ENCODE data around the gene CD44. TPM values are rescaled to one million over a fixed set of nuclear protein-coding genes. Genes with fewer than 3 reads are reported as not detected.
"Not testable (repeated sequence)": the region's sequence is repeated elsewhere in the genome, so short reads cannot be mapped to it uniquely, and the experiment has no call there.

The CD44 gene
- total RNA-seq, 1 donor from 2014 or later, result 19.6 TPM

DNA sequence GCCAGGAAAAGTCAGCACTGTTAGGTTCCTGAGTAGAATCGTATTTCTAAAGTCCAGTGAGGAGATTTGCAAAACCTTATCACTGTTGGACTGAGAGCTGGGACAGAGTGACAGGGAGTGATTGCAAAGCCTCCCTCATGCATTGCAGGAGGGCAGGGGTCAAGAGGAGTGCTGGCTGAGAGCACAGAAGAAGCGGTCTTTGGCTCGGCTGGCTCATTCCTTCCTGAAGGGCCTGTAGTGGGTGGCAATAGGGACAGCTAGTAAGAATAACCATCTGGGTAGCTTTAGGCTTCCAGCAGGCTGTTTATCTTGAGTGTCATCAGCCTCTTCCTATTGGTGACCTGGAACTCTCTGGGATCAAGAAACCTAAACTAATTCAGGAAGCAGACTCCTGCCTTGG is 53.4 kb downstream of the CD44 start:
- intact Hi-C loops (cut with micrococcal nuclease), result no loop called here
- peak; percentile 62 for DNase-seq
- peak; percentile 98 for ATAC-seq

GRCh38 chr11:35193767-35194166 is 54.8 kb downstream of the CD44 start:
- no peak for DNase-seq
- ATAC-seq, result no peak
- intact Hi-C loops (cut with micrococcal nuclease), result no loop called here

- intact Hi-C loops (cut with micrococcal nuclease), result no loop called here
- DNase-seq (no peak), ATAC-seq (no peak)
Observed at GRCh38 chr11:35197292-35197691, 58.3 kb downstream of the CD44 start.

- no peak for ATAC-seq
- no peak for DNase-seq
- intact Hi-C loops (cut with micrococcal nuclease), result no loop called here
Observed at GRCh38 chr11:35200811-35201341, 61.9 kb downstream of the CD44 start.

DNA sequence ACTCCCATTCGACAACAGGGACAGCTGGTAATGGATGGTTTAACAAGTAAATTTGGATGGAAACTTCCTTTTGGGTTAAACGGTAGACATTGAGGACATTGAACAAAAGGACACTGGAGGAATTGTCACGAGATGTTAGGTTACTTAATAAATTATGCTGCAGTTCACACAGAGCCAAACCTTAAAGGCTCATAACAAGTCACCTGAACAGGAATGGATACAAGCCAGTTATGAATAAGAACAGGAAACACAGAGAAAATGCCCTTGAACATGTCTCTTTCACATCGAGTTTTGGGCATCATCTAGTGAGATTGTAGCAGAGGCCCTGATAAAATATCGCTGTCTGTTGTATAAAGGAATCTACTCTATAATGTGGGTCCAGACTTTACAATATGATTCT is 65.6 kb downstream of the CD44 start:
- DNase-seq (no peak), ATAC-seq (no peak)
- intact Hi-C loops (cut with micrococcal nuclease), result no loop called here

GRCh38 chr11:35206616-35207015 is 67.6 kb downstream of the CD44 start:
- intact Hi-C loops (cut with micrococcal nuclease), result no loop called here
- DNase-seq, result no peak
- no peak for ATAC-seq

DNA sequence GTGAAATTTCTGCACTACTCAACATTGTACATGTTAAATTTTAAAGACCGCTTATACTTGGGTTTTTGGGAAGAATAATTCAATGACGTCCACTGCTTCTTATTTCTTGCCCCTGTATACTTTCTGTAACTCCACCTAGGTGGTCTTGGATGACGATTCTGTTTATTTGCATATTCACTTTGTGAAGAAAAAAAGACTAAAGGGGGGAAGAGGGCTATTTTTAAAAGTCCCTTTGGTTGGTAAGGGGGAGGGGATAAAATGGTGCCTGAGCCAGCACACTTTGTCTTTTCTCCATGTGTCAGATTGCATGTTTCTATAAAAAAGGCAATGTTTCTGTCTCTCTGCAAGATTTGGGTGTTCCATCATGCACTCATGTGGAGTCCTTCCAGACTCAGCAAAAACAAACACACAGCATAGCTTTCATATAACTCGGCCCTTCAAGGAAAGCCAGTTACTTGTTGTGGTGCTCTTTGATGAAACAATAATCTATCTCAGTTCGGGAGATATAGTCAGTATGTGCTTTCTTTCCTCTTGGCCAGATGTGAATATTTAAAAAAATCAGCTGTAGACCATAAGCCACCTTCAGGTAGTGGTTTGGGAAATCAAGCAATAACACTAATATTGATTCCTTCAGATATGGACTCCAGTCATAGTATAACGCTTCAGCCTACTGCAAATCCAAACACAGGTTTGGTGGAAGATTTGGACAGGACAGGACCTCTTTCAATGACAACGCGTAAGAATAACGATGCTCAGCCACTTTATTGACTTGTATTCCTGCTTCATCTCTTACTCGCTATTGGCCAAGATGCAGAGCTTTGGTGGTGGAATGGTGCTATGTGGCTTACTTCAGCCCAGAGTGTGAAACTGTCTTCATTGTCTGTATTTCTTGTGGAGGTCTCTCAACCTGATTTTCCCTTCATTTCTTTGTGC is 68.8 kb downstream of the CD44 start:
- DNase-seq (no peak), ATAC-seq (no peak)
- intact Hi-C loops (cut with micrococcal nuclease), result no loop called here

- ATAC-seq (no peak), DNase-seq (no peak)
- intact Hi-C loops (cut with micrococcal nuclease), result no loop called here
Observed at GRCh38 chr11:35208795-35209194, 69.8 kb downstream of the CD44 start.

DNA sequence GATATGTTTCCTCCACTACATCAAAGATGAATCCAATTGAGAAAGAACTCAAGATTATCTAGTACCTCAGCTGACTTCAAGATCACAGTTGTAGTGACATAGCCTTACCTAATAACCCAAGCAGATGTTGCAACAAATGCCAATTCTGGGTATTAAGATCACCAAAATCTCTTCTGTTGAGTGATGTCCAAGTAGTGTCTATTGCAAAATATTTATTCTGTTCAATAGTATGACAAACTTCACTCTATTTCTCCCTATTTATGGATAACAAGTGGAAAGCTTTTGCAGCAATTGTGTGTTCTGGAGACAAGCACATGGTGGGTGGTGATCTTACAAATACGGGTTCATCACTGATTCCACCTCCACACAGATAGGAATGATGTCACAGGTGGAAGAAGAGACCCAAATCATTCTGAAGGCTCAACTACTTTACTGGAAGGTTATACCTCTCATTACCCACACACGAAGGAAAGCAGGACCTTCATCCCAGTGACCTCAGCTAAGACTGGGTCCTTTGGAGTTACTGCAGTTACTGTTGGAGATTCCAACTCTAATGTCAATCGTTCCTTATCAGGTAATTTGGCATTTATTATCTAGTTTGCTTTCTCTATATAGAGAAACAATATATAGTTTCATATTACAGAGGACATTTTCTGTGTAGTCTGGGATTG is 72.0 kb downstream of the CD44 start:
- intact Hi-C loops (cut with micrococcal nuclease), result no loop called here
- no peak for DNase-seq
- ATAC-seq, result no peak

- intact Hi-C loops (cut with micrococcal nuclease), result no loop called here
- DNase-seq (no peak), ATAC-seq (peak; percentile 50)
Observed at GRCh38 chr11:35211952-35212351, 73.0 kb downstream of the CD44 start.

- DNase-seq (no peak), ATAC-seq (no peak)
- intact Hi-C loops (cut with micrococcal nuclease), result no loop called here
Observed at GRCh38 chr11:35214226-35214770, 75.3 kb downstream of the CD44 start.

DNA sequence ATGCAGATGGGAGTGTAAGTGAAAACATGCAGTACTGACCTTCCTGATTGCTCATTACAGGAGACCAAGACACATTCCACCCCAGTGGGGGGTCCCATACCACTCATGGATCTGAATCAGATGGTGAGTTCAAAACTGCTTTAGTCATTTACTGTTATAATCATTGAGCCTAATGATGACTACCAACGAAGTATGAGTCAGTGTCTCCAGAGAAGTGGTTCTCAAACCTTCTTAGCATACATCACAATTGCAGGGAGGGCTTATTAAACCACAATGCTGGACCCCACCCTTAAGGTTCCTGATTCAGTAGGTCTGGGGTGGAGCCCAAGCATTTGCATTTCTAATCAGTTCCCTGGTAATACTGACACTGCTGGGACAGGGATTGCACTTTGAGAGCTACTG is 75.8 kb downstream of the CD44 start:
- DNase-seq (no peak), ATAC-seq (no peak)
- intact Hi-C loops (cut with micrococcal nuclease), result no loop called here

DNA sequence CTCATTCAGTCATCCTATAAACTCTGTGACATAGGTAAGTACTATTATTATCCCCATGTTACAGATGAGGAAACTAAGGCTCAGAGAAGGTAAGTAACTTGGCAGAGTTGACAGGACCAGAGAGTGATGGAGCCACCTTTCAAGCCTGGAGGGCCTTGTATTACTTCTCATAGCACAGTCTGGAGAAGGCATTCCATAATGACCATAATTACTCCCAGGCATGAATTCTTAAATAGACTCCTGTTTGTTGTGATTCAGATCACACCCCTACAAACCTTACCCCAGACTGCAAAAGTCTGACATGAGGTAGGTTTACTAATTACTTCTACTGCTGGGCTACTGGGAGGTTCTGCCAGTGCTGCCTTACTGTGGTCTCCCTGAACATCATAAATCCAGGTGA is 77.0 kb downstream of the CD44 start:
- DNase-seq, result no peak
- intact Hi-C loops (cut with micrococcal nuclease), result no loop called here
- no peak for ATAC-seq

DNA sequence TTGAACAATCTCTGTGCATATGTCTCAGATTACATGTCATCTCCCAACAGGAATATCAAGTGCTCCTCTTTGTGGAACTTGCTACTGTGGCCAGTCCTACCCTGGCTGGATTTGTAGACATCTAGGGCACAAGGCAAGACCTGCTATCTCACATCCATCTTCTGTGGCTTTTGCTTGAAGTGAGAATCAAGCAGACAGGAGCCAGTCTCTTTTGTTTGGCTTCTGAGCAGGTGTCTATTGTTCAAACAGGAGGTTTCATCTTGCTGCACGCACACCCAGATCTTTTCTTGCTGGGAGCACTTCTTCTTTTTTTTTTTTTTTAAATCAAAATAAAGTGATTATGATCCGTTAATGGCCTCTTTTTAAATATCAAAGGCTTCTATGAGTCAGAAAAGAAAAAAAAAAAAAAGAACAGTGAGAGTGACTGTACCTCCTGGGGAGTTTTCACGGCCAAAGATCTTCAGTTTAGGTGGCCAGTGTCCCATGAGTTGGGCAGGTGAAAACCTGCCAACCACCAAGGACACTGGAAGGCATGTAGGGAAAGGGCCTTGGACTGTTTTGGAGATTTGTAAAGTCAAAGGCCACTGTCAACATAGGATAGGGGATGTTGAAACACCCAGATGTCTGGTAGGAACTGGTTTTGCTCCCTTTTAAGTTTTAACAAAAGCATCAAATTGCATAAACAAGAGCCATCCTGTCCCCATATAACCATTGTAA is 78.1 kb downstream of the CD44 start:
- ATAC-seq, result no peak
- intact Hi-C loops (cut with micrococcal nuclease), result no loop called here
- DNase-seq, result no peak

DNA sequence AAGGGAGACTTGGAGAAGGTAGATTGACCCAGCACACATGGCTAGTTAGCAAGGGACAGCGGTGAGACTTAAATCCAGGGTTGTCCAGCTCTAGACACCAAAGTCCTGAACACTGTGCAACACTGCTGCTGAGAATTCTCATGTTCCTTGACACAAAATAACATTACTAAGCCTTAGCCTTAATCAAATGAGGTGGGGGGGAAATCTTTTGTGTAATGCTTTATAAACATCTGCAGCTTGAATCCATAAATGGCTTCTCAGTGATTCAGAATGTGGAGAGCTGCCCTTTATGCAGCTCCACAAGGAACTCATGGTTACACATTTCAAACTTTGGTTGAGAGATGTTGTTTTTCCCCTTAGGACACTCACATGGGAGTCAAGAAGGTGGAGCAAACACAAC is 80.0 kb downstream of the CD44 start:
- intact Hi-C loops (cut with micrococcal nuclease), result no loop called here
- no peak for DNase-seq
- no peak for ATAC-seq

DNA sequence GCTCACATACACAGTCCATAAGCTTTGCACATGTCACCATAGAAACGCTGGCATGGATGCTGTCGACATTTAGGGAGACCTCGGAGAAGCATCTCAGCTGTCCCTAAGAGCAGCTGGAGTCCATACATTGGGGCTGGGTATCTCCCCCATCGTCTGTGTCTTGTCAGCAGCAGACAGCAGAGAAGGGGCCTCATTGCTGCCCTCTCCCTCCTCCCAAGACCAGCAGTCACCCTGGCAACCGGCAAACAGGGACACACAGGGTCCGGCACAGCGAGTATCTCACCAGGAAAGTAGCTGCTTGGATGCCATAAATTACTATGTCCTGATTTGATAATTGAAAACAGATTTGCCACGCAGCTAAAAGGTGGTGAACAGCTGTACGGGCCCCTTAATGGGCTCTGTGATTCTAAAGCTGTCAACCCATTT is 84.4 kb downstream of the CD44 start:
- peak; percentile 44 for ATAC-seq
- DNase-seq, result no peak
- intact Hi-C loops (cut with micrococcal nuclease), result no loop called here

DNA sequence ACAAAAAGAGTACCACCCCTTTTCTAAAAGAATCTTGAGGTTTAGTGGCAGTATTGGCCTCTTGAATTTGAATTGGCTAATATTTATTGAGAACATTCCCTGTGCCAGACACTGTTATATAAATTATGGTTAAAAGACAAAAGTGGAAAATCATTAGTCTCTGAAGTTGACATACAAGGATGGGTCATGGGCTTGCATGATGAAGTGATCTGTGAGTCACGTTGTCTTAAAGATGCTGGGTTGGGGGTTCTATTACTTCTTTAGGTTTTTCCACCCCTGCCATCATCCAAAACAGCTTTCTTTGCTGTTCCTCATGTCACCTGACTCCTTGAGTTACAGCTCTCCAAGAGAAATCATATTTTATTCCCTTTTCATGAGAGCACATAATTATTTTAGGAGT is 85.0 kb downstream of the CD44 start:
- intact Hi-C loops (cut with micrococcal nuclease), result no loop called here
- DNase-seq, result no peak
- no peak for ATAC-seq

GRCh38 chr11:35225946-35226520 is 87.1 kb downstream of the CD44 start:
- DNase-seq, result no peak
- ATAC-seq, result no peak
- intact Hi-C loops (cut with micrococcal nuclease), result no loop called here

- DNase-seq; ATAC-seq; intact Hi-C loops (cut with micrococcal nuclease): not testable (repeated sequence)
Observed at GRCh38 chr11:35226756-35227155, 87.8 kb downstream of the CD44 start.
